HG03442 (cell line): ENCODE results near the gene TMC2.

Experiments used
- ATAC-seq: cut with Tn5 transposase; IDR thresholded peaks from one replicate; pipeline ENCODE4 v1.9.1; 2021; ENCODE audit warnings: mild to moderate bottlenecking, moderate library complexity; ENCODE audit not compliant: unreplicated experiment

Gene TMC2

GRCh38 chr20:2564406-2564805 lies 28.0 kb downstream of the TMC2 start:
- ATAC-seq = no peak

- no peak for ATAC-seq
Observed at GRCh38 chr20:2575682-2576081, 39.3 kb downstream of the TMC2 start.

DNA sequence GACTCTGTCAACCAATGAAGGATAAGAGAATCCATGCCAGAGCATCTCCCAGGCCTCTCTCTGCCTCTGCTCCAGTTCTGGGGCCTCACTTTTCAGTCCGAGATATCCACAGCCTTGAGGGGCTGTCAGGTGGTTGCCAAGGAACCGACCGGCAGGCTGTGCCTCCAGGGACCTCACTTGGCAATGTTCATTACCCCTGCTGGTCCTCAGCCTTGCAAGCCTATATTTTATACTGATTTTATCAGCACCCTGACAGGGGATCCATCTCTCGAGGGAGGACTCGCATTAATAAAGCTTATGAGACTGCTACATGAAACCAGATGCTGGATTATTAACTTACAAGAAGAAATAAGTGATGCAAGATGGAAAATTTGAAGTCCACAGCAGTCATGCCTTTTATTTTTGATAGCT lies 39.9 kb downstream of the TMC2 start:
- no peak for ATAC-seq

GRCh38 chr20:2578475-2579192 lies 42.3 kb downstream of the TMC2 start:
- no peak for ATAC-seq

GRCh38 chr20:2585811-2586210 lies 49.4 kb downstream of the TMC2 start:
- ATAC-seq = no peak

GRCh38 chr20:2593756-2594155 lies 57.4 kb downstream of the TMC2 start:
- no peak for ATAC-seq

DNA sequence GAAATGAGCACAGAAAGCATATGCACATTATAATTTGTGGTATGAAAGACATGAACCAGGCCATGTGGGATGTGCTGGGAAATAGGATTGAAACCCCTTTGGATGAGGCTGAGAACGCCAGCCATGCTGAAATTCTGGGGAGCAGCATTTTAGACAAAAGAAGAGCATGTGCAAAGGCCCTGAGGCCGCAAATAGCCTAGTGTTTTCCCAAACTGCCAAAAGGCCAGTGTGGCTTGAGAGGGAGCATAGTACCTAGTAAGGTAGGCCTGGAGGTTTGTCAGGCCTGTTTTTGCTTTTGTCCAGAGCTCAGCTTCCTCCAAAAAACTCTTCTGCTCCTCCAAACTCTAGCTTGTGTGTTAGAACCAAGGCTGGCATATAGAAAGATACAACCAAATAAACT lies 58.7 kb downstream of the TMC2 start:
- ATAC-seq = no peak

DNA sequence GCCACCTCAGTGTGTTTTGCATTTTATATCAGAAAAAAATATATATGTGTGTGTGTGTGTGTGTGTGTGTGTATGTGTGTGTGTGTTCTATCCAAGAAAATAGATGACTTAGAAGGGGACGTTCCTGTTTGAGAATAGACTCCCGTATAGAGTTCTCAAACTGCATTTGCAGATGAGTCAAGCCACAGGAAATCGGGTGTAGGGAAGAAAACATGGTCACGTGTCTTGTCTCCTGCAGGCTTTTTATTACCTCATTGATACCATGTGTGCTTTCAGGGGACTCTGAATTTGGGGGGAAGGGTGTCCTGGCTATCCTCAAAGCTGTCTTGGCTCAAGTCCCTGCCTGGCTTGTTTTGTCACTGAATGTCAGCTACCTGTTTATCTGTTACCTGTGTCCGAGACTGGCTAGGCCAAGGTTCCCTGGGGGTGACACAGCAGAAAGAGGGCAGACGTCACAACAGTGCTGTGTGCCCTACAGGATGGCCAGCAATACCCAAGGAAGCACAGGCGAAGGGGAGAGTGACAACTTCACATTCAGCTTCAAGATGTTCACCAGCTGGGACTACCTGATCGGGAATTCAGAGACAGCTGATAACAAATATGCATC lies 60.4 kb downstream of the TMC2 start:
- no peak for ATAC-seq

DNA sequence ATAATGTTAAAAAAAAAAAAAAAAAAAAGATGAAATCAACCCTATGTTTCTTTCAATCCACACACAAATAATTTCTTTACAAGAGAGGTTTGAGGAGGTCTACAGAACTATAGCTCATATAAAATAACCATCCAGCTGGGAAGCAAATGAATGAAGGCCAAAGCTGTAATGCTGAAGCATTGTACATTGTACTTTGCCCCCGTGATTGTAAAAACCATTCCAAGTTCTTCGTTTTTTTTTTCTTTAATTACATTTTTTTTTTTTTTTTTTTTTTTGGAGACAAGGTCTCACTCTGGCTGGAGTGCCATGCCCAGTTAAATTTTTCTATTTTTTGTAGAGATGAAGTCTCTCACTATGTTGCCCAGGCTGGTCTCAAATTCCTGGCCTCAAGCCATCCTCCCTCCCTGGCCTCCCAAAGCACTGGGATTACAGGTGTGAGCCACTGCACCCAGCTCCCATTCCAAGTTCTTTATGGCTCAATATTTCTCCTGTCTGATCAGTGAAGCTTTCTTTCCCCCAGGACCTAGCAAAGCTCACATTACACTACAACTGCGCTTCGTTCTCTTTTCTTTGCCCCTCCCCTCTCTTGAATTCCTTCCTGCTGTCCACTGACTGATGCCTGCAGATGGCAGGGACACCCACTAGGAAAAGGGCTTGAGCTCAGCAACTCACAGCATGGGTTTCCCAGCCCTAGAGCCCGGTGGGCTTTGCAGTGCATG lies 63.1 kb downstream of the TMC2 start:
- no peak for ATAC-seq

GRCh38 chr20:2602046-2602735 lies 65.8 kb downstream of the TMC2 start:
- no peak for ATAC-seq

DNA sequence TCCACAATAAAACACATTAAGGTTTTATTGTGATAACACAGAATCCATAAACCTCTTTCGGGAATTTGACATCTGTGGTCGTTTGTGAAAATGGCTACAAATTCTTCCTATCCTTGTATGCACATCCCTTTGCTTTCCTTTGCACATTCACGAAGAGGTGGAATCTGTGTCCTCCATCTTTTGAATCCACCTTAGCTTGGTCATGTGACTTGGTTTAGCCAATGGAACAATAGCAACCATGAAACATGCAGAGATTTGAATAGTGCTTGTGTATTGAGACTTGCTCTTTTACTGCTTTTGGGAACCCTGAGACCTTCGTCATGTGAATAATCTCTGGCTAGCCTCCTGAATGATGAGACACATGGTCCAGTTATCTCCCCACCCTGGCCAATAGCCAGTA lies 66.4 kb downstream of the TMC2 start:
- ATAC-seq = no peak

DNA sequence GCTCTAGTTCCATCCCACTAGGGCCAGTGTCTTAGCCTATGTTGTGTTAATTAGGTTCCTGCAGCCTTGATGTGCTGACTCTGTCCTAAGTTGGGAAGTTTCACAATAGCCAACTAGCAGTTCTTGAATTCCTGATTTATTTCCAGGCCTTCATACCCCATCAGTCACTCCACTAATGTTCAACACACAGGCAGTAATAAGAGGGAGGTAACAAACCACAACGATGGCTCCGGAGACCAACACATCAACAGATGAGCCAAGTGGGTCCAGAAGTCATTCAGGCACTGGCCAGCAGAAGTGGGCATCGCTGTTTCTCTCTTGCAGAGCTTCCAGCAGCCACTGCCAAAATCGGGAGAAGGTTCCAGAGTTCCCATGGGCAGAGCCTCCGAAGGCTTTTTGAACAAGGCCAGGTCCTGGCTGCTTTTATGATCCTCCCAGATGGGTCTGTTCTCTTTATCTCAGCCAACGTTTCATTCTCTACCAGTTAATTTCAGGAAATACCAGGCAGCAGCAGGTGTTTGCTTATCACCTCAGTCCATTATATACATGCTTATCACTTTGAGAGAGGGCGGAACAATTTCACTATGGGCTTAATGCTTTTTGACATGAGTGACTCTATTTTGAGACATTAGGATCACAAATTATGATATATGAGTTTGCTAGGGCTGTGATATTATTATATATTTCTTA lies 67.6 kb downstream of the TMC2 start:
- ATAC-seq = no peak

- ATAC-seq = no peak
Observed at GRCh38 chr20:2604506-2604835, 68.1 kb downstream of the TMC2 start.

- no peak for ATAC-seq
Observed at GRCh38 chr20:2606507-2607006, 70.2 kb downstream of the TMC2 start.

DNA sequence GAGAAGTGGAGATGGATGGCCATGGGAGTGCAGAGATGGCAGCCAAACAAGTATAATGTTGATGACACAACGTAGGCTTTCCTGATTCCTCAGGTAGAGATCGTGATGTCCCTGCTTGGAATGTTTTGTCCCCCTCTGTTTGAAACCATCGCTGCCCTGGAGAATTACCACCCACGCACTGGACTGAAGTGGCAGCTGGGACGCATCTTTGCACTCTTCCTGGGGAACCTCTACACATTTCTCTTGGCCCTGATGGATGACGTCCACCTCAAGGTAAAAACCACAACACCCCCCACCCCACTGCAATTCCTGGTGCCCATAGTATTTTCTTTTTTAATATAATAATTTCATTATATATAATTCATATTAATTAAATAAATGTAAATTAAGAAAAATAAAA lies 74.0 kb downstream of the TMC2 start:
- no peak for ATAC-seq

DNA sequence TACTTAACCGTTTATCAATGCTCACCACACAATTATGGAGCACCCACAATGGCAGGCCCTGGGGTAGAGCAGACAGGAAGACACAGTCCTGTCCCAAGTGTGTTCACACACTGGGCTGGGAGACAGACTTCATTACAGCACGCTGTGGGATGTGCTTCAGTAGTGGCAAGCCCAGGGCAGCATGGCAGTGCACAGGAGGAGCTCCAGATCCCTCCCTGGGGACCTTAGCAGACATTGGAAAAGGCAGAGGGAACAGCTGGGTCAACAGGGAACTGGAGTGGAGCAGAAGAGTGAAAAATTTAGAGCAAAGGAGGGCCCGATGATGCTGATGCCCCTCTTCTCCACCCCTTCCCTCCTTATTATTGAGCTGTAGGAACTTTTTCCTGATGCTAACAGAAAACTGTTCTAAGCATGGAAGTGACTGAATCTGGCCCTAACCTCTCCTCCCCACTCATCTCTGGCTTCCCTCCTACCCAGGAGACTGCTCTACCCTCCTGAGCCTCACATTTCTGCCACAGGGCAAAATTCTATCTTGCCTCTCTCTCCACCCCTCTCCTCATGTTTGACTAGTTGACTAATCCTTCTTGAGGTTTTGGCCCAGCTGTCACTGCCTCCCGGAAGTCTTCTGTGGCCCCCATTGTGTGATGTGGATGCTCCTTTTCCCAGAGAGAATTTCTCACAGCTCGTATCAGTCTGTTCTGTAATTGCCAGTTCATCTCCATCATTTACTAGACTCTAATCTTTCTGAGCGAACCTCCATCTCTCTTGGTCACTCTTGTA lies 74.8 kb downstream of the TMC2 start:
- ATAC-seq = no peak

DNA sequence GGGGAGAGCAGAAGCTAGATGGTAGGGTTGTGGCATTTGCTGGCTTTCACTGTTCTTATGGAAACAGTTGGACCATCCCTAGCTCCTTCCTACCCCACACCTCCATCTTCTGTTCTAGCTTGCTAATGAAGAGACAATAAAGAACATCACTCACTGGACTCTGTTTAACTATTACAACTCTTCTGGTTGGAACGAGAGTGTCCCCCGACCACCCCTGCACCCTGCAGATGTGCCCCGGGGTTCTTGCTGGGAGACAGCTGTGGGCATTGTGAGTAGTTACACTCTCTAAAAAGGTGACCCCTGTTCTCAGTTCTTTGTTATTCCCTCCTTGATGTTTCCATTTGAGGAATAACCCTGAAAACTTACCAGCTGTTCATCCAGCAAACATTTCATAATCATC lies 75.7 kb downstream of the TMC2 start:
- no peak for ATAC-seq

GRCh38 chr20:2616634-2617033 lies 80.3 kb downstream of the TMC2 start:
- ATAC-seq = no peak

DNA sequence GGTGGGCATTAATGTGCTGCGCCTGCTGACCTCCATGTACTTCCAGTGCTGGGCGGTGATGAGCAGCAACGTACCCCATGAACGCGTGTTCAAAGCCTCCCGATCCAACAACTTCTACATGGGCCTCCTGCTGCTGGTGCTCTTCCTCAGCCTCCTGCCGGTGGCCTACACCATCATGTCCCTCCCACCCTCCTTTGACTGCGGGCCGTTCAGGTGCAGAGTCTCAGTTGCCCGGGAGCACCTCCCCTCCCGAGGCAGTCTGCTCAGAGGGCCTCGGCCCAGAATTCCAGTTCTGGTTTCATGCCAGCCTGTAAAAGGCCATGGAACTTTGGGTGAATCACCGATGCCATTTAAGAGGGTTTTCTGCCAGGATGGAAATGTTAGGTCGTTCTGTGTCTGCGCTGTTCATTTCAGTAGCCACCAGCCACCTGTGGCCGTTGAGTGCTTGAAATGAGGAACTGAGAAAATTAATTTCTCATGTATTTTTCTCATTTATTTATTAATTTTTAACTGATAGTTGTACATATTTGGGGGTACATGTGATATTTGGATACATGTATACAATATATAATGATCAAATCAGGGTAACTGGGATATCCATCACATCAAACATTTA lies 80.8 kb downstream of the TMC2 start:
- ATAC-seq = no peak

GRCh38 chr20:2618815-2619214 lies 82.4 kb downstream of the TMC2 start:
- ATAC-seq = no peak
